Stimulated activated naive CD4-positive, alpha-beta T cell treated with Interleukin-2 at 50 U/mL for 16 hours (primary cell): ENCODE measurements around the gene CLSTN2.
"Not testable (repeated sequence)": the region's sequence is repeated elsewhere in the genome, so short reads cannot be mapped to it uniquely, and the experiment has no call there.

Experiments
- DNase-seq: peaks from one replicate; lab custom pipeline; 2025; lab: John Stamatoyannopoulos, UW

CLSTN2 gene

DNA sequence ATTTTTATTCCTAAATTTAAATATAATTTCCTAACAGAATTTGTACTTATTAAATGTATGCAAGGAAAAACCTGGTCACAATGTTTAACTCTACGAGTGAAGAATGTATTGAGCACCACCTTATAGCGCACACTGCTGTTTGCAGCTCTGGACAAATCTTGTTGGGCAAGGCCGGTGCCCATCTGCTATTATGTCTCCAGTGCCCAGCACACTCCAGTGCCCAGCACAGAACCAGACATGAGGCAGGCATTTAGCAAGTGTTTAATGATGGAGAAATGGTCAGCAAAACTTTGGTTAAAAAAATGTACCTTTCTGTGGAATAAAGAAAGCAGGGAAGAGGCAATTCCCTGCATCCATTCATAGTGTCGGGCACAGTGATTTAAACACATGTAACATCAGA lies 488.2 kb downstream of the CLSTN2 start:
- no peak for DNase-seq

DNA sequence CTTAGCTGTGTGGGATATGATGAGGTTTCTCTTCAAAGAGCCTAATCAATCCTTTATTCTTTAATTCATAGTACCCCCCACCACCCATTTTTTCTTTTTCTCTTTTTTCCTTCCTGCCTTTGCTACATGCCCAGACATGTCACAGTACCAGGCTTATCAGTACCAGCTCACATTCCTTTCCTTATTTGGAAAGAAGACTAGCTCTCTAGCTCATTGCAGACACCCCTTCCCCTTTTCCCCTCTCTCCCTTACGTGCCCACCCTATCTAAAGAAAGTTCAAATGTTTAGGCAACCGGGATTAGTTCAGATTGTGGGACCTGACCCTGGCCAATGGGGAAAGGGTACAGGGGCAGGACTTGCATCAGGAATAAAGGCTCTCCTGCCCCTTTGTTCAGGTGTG lies 488.6 kb downstream of the CLSTN2 start:
- DNase-seq, result not testable (repeated sequence)

DNA sequence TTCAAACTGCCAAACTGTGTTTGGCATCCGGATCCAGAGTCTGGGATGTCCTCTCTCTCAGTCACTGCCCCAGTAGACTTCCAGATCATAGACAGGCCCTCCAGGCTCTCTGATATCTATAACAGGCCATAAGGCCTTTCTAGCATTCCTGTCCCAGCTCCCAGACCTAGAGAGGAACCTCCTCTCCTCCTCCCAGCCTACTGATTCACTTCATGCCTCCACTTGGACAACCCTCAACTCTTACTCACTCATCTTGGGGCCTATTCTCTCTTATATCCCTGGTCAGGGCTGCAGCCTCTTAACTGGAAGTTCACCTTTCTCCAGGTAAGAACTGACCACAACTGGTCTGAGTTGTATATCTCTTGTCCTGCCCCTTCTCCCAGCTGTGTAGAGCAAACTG lies 489.2 kb downstream of the CLSTN2 start:
- no peak for DNase-seq

DNA sequence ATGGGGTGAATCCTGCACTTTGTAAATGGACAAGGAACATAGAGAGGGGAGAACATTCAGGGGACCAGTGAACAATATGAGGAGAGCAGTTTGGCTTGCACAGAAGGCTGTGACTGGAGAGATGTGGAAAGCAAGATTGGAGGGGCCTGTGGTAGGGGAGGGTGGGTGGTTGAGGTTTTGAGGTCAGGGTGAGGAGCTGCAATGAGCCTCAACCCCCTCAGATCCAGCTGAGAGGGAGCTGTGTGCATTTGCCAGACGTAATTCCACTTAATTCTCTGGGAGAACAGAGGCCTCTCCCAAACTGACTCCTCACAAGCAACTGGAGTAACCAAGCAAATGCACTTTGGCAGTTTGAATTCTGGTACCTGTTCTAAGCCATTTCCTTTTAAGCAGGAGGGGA lies 489.7 kb downstream of the CLSTN2 start:
- DNase-seq, result no peak

DNA sequence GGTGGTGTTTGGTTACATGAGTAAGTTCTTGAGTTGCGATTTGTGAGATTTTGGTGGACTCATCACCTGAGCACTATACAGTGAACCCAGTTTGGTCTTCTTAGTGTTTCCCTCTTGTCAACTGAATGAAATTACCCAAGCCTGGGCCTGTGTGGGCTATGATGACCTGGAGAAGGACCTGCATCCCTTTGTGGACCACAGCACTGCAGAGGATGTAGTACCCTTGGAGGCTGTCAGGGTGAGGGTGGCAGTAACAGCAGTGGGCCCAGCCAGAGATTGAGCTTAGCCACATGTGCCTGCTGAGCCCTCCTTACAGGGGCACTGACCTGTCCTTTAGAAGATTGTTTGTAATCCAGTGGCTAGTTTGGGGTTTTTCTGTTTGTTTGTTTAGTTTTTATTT lies 492.8 kb downstream of the CLSTN2 start:
- no peak for DNase-seq

DNA sequence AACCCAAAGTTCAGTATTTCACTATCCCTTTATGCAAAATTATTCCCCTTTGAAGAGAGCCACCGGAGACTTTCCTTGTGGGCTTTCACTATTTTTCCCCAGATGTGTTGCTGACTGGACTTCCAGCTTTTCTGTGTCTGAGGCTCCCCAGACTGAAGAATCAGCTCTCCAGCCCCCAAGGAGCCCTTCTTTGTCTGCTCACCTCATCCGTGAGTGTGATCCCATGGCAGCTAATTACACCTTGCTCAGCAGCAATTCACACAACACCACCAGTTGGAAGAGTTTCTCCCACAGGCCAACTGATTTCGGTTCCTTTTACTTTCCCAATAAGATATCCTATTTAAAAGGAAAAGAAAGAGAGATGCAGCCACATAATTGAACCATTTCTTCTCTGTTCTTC lies 493.4 kb downstream of the CLSTN2 start:
- DNase-seq, result no peak

DNA sequence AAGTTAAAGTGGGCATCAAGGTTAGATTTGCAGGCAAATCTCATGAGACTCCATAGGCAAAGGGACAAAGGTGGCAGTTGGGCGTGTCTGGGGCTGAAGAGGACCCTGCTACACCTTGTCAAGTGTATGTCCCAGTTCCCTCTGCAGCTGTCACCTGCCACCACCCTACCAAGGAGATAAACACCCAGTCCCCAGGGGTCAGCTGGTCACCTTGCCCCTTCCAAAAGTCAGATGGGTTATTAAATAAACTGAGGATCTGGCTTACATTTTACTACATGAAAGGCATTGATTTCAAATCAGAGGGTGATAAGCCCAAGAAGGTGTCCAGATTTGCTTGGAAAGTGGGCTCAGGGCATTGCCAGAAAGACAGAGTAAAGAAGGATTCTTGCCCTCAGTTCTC lies 494.8 kb downstream of the CLSTN2 start:
- no peak for DNase-seq

DNA sequence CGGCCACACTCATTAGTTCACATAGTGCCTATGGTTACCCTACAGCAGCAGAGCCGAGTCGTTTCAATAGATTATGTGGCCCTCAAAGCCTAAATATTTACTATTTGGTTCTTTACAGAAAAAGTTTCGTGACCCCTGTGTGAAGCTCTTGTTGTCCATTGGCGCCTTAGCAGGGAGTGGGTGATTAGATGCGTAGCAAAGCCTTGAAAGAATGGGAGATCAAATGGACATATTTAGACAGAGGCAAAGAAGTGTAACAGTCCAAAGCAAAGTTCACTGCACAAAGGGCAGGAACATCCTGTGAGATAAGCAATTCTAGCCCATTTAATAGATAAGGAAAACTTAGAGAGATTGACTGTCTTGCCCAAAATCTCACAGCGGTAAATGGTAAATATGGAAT lies 495.5 kb downstream of the CLSTN2 start:
- DNase-seq, result no peak

DNA sequence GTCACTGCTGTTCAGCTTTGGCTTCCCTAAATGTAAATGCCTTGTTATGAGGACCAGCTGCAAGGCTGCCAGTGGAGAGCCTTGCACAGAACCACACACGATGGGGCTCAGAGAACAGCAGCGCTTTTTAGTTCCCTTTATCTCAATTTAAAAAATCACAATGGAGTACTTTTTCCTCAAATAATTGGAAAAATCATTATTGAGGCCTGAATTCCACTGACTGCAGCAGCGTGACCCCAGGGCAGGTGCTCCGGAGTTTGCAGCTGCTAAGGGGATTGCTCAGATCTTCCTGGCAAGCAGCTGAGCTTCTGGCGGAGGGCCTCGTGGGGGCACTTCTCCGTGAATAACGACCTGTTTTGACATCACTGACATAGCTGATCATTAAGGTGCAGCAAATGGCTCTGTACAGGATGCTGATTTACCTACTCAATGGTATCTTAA lies 497.3 kb downstream of the CLSTN2 start:
- DNase-seq, result no peak

DNA sequence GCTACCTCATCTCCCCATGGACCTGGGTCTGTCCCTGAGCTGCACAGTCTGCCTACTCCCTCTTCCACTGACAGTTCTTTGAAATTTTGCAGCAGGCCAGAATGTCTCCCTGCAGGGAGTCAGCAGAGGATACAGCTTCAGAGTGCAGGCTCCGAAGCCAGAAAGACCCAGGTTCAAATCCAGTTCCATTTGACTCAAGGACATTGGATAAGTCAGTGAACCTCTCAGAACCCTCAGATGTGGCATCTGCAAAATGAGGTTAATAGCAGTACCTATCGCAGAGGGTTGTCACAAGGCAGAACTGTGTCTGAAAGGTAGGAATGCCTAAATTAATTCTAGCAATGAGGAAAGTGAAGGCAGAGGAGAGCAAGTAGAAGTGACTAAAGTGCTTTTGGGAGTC lies 498.4 kb downstream of the CLSTN2 start:
- DNase-seq, result no peak

DNA sequence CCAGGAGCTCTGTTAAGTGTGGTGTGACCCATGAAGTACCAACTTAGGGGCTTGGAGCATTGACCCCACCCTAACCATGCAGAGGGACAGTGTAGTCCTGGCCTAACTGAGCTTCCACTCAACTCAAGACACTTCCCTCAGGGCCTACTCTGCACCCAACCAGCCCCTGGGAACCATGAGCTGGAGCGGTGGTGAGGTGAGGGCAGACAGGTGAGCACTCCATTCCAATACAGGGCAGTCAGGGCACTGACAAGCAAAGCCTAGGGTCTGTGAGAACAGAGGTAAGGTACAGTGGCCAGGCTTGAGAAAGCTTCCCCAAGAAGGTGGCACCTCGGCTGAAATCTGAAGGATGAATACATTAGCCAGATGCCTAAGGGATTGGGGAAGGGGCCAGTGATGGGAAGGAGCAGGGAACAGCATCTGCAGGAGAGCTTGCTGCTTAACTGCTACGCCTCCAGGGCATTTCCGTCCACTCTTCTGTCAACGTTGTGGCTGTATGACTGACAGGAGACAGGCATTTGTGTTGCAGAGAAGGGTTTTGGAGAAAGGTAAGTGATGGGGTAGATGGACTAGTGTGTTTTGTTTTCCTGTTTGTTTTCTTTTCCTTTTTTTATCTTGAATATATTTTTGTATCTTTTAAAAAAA lies 499.4 kb downstream of the CLSTN2 start:
- no peak for DNase-seq

DNA sequence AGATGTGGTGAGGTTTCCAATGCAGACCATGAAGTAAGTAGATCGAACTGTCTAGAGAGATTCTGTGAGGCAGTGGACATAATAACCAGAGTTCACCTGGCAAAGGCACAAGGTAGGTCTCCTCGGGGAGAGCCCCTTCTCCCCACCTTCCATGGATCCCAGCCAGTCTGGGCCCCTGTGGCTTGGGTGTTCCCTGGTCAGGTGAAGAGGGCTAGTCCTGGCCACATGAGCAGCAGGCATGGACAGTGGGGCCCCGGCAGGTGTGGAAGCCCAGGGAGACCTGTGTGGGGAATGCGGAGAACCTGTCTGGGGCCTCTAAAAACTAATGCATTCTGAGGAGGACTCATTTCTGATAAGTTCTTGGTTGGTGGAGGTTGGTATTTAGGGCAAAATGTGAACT lies 501.4 kb downstream of the CLSTN2 start:
- DNase-seq, result no peak

DNA sequence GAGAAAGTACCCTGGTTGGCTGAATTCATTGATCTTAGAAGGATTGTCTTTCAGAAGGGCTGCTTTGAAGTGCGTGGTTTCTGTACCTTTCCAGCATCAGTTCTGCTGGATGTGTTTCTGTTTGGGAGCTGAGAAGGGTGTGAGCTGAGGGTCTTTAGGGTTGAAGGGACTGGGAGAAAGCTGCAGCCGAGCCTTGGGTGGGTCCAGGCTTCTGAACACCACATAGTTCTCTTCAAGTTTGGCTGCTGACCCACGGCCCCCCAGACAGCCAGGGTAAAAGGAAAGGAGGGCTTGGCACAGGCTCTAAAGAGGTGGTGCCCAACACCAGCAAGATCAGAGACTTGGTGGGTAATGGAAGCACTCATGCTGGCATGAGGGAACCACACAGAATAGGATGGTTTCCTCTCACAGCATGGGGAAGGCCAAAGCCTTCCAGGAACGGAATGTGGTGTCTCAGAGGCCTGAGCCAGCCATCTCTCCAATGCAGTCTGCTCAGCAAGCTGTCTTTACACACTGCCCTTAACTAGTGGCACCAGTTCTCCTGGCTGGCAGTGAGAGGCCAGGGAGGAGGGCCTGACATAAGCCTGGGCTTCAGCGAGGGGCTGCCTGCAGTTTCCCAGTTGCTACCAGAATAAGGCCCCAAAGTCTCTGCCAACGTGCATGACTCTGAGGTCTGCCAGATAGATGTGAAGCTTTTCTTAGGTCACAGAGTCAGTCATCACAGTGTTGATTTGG lies 503.9 kb downstream of the CLSTN2 start:
- DNase-seq, result no peak

DNA sequence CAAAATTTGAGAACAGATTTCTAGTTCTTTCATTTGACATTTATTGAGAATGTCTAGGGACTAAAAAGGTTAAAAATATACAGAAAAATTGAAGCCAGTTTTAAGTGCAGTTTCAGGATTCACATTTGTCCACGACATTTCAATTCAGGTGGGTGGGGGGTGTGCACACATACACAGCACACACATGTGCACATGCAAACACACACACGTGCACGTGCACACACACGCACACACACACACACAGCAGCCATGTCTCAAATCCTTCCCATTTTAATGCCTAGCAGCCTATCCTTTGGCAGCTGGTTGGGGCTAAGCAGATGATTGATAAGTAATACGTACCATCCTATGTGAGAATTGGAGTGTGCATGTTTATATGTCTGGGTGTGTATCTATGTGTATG lies 504.5 kb downstream of the CLSTN2 start:
- DNase-seq, result no peak

DNA sequence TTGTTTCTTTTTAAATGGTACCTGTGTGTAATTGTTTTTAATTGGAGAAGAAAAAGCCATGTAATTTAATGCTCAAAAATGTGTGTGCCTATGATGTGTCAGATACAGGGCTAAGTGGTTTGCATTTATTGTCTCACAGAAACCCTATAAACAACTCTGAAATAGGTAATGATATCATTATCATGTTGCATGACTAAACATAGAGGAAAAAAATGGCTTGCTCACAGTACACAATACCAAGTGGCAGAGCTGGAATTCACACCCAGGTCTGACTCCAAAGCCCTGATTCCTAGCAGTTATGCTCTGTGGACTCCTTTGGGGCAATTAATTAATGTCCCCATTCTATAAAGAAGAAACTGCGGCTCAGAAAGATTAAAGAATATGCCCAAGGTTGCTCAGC lies 505.5 kb downstream of the CLSTN2 start:
- no peak for DNase-seq

DNA sequence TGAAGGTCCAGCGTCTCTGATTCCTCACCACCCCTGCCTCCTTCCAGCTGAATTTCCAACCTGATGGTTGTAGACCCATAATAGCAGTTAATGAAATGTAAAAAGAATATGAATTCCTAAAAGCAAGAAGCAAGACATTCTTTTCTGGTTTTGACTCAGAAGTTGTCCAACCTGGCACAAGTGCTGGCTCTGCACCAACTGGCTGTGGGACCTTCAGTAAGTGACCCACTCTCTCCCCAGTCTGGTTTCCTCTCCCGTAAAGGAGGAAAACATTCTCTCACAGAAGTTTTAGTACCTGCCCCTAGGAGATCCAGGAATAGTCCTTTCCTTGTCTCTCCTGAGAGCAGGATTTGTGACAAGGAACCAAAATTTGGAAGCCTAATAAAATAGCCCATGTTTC lies 506.0 kb downstream of the CLSTN2 start:
- no peak for DNase-seq

DNA sequence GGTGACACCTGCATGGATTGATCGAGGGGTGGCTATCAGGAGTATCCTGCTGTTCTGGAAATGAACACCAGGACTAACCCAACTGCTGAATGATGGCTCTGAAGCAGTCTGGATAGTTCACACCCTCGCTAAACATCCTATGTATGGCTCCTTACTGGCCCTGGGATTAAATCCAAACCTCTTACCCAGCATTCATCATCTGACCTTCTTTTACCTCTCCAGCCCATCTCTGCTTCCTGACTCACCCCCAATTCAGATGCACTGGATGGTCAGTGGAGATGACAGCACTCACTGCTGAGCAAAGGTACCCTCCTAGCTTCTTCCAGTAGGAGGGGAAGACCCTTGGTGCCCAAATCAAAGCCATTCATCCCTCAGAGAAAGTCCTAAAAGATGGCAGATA lies 507.6 kb downstream of the CLSTN2 start:
- no peak for DNase-seq

DNA sequence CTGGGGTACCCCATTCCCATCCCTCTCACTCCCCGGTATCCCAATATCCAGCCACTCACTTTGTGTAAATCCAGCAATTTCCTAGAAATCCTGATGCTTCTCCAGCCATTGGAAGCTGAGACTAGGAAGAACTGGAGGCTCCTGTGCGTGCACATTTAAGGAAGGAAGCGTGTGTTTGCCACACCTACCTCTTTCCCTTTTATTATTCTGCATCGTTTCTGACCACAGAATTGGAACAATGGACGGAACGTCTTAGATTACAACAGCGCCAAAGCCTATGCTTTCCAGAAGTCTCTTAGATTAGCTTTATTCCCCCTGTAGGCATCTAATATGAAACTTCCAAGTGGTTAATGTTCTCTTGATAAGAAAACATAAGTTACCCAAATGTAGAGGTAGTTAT lies 508.1 kb downstream of the CLSTN2 start:
- no peak for DNase-seq

DNA sequence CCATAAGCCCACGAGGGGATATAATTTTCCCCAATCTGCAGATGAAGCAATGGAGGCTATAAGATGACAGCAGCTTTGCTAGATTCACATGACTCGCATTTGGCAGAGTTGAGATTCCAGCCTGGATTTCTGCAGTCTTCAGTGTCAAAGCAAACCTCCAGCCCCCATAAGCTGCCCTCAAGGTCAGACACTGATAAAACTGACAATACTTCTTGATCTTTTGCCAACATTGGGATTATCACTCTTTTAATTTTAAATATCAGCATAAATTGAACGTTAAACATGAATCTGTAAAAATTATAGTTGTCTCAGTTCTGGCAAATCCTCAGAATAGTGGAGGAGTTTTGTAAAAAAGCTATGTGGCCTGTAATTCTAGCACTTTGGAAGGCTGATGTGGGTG lies 508.8 kb downstream of the CLSTN2 start:
- no peak for DNase-seq

DNA sequence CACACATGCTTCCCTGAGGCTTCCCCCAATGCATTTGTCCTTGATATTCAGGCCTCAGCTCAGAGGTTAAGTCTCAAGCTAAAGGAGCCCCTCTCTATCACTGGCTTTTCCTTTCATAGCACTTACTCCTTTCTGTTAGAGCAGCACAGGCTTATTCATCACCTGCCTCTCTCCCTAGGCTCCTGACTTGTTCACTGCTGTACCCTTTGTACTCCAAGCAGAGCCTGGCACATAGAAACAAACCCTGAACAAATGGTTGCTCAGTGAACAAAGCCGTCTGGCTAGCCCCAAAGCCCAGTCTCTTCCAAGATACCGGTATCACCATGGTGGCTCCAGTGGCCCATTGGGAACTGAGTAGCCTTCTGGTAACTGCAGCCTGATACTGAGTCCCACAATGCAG lies 511.7 kb downstream of the CLSTN2 start:
- no peak for DNase-seq

DNA sequence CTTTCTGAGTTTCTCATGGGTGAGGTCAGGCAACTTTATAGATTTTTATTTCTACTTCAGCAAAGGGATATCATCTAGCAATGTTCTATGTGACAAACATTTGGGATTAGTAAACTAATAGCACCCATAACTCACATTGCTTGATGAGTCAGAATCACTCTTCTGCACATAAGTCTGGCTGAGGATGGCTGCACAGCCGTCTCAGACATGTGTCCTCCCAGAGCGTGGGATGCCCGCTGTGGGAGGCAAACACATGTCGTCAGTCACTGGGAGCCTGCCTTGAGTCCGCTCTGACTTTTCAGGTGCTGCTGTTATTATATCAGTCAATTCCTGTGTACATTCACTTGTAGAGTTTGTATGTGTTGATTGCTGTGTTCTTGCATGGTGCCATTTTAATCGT lies 512.2 kb downstream of the CLSTN2 start:
- no peak for DNase-seq

DNA sequence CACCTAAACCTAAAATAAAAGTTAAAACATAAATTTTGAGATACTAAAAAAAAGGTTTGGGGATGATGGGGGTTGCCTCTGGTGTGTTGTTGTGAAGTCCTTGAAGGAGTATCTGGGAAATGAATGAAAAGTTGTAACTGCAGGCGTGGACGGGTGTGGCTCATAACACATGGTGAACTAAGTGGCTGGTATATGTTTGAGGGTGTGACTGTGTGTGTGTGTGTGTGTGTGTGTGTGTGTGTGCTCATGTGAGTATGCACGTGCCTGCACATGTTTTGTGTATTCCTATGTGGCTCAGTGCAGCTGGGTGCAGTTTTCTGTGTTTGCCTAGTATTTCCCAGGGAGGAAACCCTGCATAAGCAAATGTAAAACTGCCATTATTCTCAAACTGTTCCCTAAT lies 513.0 kb downstream of the CLSTN2 start:
- DNase-seq, result no peak

DNA sequence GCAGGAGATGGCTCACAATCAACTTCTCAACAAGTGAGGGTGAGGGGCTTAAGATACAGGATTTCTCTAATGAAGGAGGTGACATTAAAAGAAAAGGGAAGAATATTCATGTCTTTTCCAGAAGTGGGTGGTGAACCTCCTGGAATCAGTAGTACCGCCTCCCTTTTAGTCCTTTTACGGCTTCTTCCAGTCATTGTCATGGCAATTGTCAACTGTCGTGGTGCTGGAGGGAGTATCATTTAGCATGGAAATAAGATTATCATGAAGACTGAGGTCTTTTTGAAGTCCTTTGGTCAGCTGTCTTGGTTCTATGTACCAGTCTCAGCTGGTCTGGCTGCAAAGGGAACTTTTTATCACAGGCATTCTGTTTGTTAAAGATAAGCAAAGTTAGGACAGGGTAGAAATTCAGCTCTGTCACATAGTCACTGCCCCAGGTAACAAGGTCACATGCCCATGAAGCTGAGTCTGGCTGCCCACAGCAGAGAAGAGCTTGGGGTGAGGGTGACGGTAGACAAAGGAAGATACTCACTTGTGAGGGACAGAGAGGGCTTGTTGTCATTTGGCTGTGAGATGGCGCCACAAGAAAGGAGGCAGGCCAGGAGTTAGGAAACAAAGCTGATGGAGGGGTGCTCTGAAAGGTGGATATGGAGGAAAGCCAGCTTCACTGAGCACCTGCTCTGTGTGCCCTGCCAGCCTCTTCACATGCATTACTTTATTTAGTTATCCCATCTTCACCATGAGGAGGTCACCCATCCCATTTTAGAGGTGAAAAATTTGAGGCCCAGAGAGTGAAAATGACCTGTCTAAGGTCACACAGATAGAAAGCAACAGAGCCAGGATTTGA lies 514.6 kb downstream of the CLSTN2 start:
- DNase-seq, result no peak
